Measurements from ENCODE around the gene EMC10. TPM values are rescaled to one million over a fixed set of nuclear protein-coding genes. Genes with fewer than 3 reads are reported as not detected.

EMC10 gene
- total and polyA plus RNA-seq, 10 of the 15 experiments (the other 5 are each of a cell fraction or from before 2014, with no cell fraction given) = 2.5 to 77.3 (median 20.3) TPM

GRCh38 chr19:50511069-50511822, 34.9 kb downstream of the EMC10 start, which contains the start of gene JOSD2 (continued):
- TF ChIP-seq ATF7 (IDR thresholded peaks at IDR 0.05; ENCODE audit: low read depth) = peak; percentile 97
- TF ChIP-seq WRNIP1 (IDR thresholded peaks at IDR 0.05; ENCODE audit: borderline replicate concordance, low read depth, low read length) = no peak
- peak; percentile 50 for TF ChIP-seq YY1 (IDR thresholded peaks at IDR 0.05; ENCODE audit: low read depth, low read length)
- TF ChIP-seq CEBPB (IDR thresholded peaks at IDR 0.05; ENCODE audit: borderline replicate concordance in 1 of 2, low read depth in 2 of 2, low read length in 2 of 2) = no peak
- peak; percentile 80 for TF ChIP-seq ATF2 (IDR thresholded peaks at IDR 0.05; ENCODE audit: low read length)
- TF ChIP-seq CBX3 (IDR thresholded peaks at IDR 0.05; ENCODE audit: borderline replicate concordance, low read depth) = no peak
- TF ChIP-seq EGR1 (IDR thresholded peaks at IDR 0.05; ENCODE audit: borderline replicate concordance in 1 of 2, low read depth in 2 of 2, low read length in 2 of 2) = no peak; a peak in 2 of 3 replicates
- no peak for TF ChIP-seq IRF4 (IDR thresholded peaks at IDR 0.05; ENCODE audit: low read depth, low read length)
- TF ChIP-seq ZNF24 (IDR thresholded peaks at IDR 0.05) = no peak
- TF ChIP-seq GATAD2B (conservative IDR thresholded peaks at IDR 0.05; ENCODE audit: low read depth) = peak; percentile 85
- peak in 1 of 2 experiments; percentile 53; a peak in 3 of 4 replicates for TF ChIP-seq EP300 (IDR thresholded peaks at IDR 0.05; ENCODE audit: borderline replicate concordance in 1 of 2, control insufficient read depth in 1 of 2, low read depth in 2 of 2, low read length in 2 of 2)
- no peak for TF ChIP-seq SMC3 (IDR thresholded peaks at IDR 0.05; ENCODE audit: borderline replicate concordance, low read length)
- TF ChIP-seq NFYA (IDR thresholded peaks at IDR 0.05; ENCODE audit: borderline replicate concordance, low read depth, low read length) = no peak
- peak; percentile 45; the same call in 1 of the 2 replicates for TF ChIP-seq RAD51 (IDR thresholded peaks at IDR 0.05)
- TF ChIP-seq PRDM15 (CRISPR knock-in tag; IDR thresholded peaks at IDR 0.05) = no peak
- peak; percentile 77 for TF ChIP-seq SREBF1 (IDR thresholded peaks at IDR 0.05; ENCODE audit: low read length)
- TF ChIP-seq SMAD1 (IDR thresholded peaks at IDR 0.05; ENCODE audit: low read depth, partially characterized antibody) = no peak
- peak; percentile 92 for TF ChIP-seq ZBTB40 (IDR thresholded peaks at IDR 0.05; ENCODE audit: borderline replicate concordance)
- no peak for TF ChIP-seq MYB (IDR thresholded peaks at IDR 0.05; ENCODE audit: borderline replicate concordance, low read depth, low read length)
- TF ChIP-seq SIX5 (IDR thresholded peaks at IDR 0.05; ENCODE audit: low read depth, low read length, severe bottlenecking) = peak; percentile 96
- TF ChIP-seq NFXL1 (IDR thresholded peaks at IDR 0.05; ENCODE audit: borderline replicate concordance) = no peak
